ENCODE results near the gene EVI2B. TPM values are rescaled to one million over a fixed set of nuclear protein-coding genes. Genes with fewer than 3 reads are reported as not detected.

EVI2B gene
- total and polyA plus RNA-seq, 12 donors = 0.77 to 14.2 (median 1.8) TPM

GRCh38 chr17:31327534-31328159, 13.8 kb upstream of the EVI2B start:
- Histone ChIP-seq H3K4me1 (peaks cover 0 to 3% (median 0%) of the 10 kb centered on the region in 9 donors), H3K4me3 (no peak overlapping the region), H3K36me3 (peaks cover 0 to 73% (median 18%) of the 10 kb centered on the region in 9 donors), H3K27ac (no peak overlapping the region), H3K27me3 (no peaks in the 10 kb centered on the region), H3K9me3 (no peaks in the 10 kb centered on the region)
- no peak for DNase-seq
- no peak for ATAC-seq
- no peak for TF ChIP-seq CTCF (IDR thresholded peaks at IDR 0.05)
- whole genome bisulfite sequencing, 2 donors = 96 to 98% methylated on average over 12 of the region's 12 CpGs
- intact Hi-C loops (cut with DNase I) = loop anchor here in 1 of 10 donors (10.0 kb wide), 1 partner anchor 83 kb away; no protein-coding TSS in a partner anchor

- Histone ChIP-seq H3K4me1 (peaks cover 0 to 13% (median 0%) of the 10 kb centered on the region in 9 donors), H3K27ac (no peak overlapping the region), H3K9me3 (no peaks in the 10 kb centered on the region), H3K4me3 (no peak overlapping the region), H3K36me3 (peaks cover 0 to 41% (median 14%) of the 10 kb centered on the region in 9 donors), H3K27me3 (no peaks in the 10 kb centered on the region)
- ATAC-seq (no peak), DNase-seq (no peak)
- no peak for TF ChIP-seq CTCF (IDR thresholded peaks at IDR 0.05)
- intact Hi-C loops (cut with DNase I) = loop anchor here in 1 of 10 donors (10.0 kb wide), 1 partner anchor 79 kb away; no protein-coding TSS in a partner anchor
Measured at GRCh38 chr17:31323551-31323950, 9.7 kb upstream of the EVI2B start.

- no peak for ATAC-seq
- Histone ChIP-seq H3K4me1 (peaks cover 0 to 26% (median 7%) of the 10 kb centered on the region in 9 donors), H3K36me3 (peaks cover 0 to 25% (median 9%) of the 10 kb centered on the region in 9 donors), H3K27me3 (no peaks in the 10 kb centered on the region), H3K4me3 (peak overlapping the region in 1 of 10 donors; percentile 57), H3K27ac (peak overlapping the region in 2 of 10 donors; percentile 35 to 89), H3K9me3 (no peaks in the 10 kb centered on the region)
- intact Hi-C loops (cut with DNase I) = loop anchor here in 1 of 10 donors (10.0 kb wide), 1 partner anchor 77 kb away; no protein-coding TSS in a partner anchor
- DNase-seq = no peak
- 90 to 96% methylated on average over 4 of the region's 4 CpGs for WGBS, 2 donors
- TF ChIP-seq CTCF (IDR thresholded peaks at IDR 0.05) = no peak
Measured at GRCh38 chr17:31321966-31322365, 8.1 kb upstream of the EVI2B start.

- DNase-seq (peak in 1 of 2 donors; percentile 16), ATAC-seq (peak in 6 of 8 donors; percentile 17 to 52 (median 45))
- Histone ChIP-seq H3K27ac (peak within 1 kb of the TSS in 6 of 10 donors; percentile 0 to 89 (median 20)), H3K4me3 (peak within 1 kb of the TSS in 7 of 10 donors; percentile 4 to 57 (median 26)), H3K27me3 (no peaks in the 10 kb centered on the region), H3K9me3 (no peaks in the 10 kb centered on the region), H3K36me3 (peaks cover 0 to 21% (median 7%) of the 10 kb centered on the region in 9 donors), H3K4me1 (peaks cover 0 to 30% (median 7%) of the 10 kb centered on the region in 9 donors)
- no peak for TF ChIP-seq CTCF (IDR thresholded peaks at IDR 0.05)
- intact Hi-C loops (cut with DNase I) = loop anchor here in 1 of 10 donors (10.0 kb wide), 1 partner anchor 77 kb away; no protein-coding TSS in a partner anchor
- WGBS, 2 donors = 73 to 78% methylated on average over 3 of the region's 3 CpGs
Measured at GRCh38 chr17:31321481-31321880, 7.6 kb upstream of the EVI2B start, which contains the start of gene EVI2A. Gene EVI2A (minus strand): TSS chr17:31321622. CDS start chr17:31319013, 2,609 bp downstream.

All from heart right ventricle (tissue), 16 donors.